ENCODE results near the gene PKP1.

Gene PKP1

GRCh38 chr1:201331166-201331565, 47.9 kb downstream of the PKP1 start:
- no peak for DNase-seq

GRCh38 chr1:201332021-201332420, 48.7 kb downstream of the PKP1 start:
- no peak for DNase-seq

- DNase-seq: no peak
Measured at GRCh38 chr1:201332616-201333335, 49.5 kb downstream of the PKP1 start.

- no peak for DNase-seq
Measured at GRCh38 chr1:201334325-201335173, 51.2 kb downstream of the PKP1 start.

- no peak for DNase-seq
Measured at GRCh38 chr1:201335174-201335870, 52.0 kb downstream of the PKP1 start.

GRCh38 chr1:201335901-201336300, 52.6 kb downstream of the PKP1 start:
- no peak for DNase-seq

GRCh38 chr1:201336711-201337450, 53.6 kb downstream of the PKP1 start:
- DNase-seq: no peak

GRCh38 chr1:201341377-201341776, 58.1 kb downstream of the PKP1 start:
- DNase-seq: no peak

GRCh38 chr1:201344206-201345080, 61.1 kb downstream of the PKP1 start:
- no peak for DNase-seq

GRCh38 chr1:201345081-201345355, 61.7 kb downstream of the PKP1 start:
- no peak for DNase-seq

GRCh38 chr1:201346337-201346939, 63.1 kb downstream of the PKP1 start:
- DNase-seq: no peak

GRCh38 chr1:201346987-201347386, 63.7 kb downstream of the PKP1 start:
- no peak for DNase-seq

GRCh38 chr1:201347498-201348210, 64.3 kb downstream of the PKP1 start:
- no peak for DNase-seq

- DNase-seq: no peak
Measured at GRCh38 chr1:201348211-201348566, 64.9 kb downstream of the PKP1 start.

GRCh38 chr1:201349092-201349491, 65.8 kb downstream of the PKP1 start:
- no peak for DNase-seq

- no peak for DNase-seq
Measured at GRCh38 chr1:201350361-201350725, 67.0 kb downstream of the PKP1 start.

GRCh38 chr1:201350884-201351283, 67.6 kb downstream of the PKP1 start:
- DNase-seq: no peak

- no peak for DNase-seq
Measured at GRCh38 chr1:201351617-201352016, 68.3 kb downstream of the PKP1 start.

GRCh38 chr1:201353186-201353940, 70.1 kb downstream of the PKP1 start:
- DNase-seq: no peak

GRCh38 chr1:201354151-201354900, 71.0 kb downstream of the PKP1 start:
- DNase-seq: no peak

Measured in NK-92 treated with Interleukin-12 subunit alpha and Interleukin-12 subunit beta, amount 100 ng/mL, for 24 hours (cell line).